SK-N-SH treated with all-trans-retinoic acid at 6 μM for 48 hours (cell line): ENCODE measurements around the gene IGDCC3.

Experiments used
- ATAC-seq: fragments of 200-7000 bp; cut with Tn5 transposase; 3 replicates; pipeline ENCODE4 v1.9.1; 2020; ENCODE audit warnings: mild to moderate bottlenecking, moderate library complexity
- ARNTL ChIP-seq: fragments of 450-650 bp; formaldehyde crosslinking; IDR thresholded peaks from 2 replicates; pipeline ENCODE4 v1.5.0; 2020; ENCODE audit warnings: low read depth, mild to moderate bottlenecking, moderate library complexity, borderline replicate concordance
- BACH2 ChIP-seq: fragments of 250-450 bp; sonication (Bioruptor Pico); IDR thresholded peaks from 2 replicates; pipeline ENCODE4 v1.9.0; 2021; ENCODE audit warnings: mild to moderate bottlenecking, borderline replicate concordance
- CSDC2 ChIP-seq: fragments of 250-450 bp; sonication (Bioruptor Pico); IDR thresholded peaks from 2 replicates; pipeline ENCODE4 v1.5.0; 2020; ENCODE audit warnings: mild to moderate bottlenecking, moderate library complexity
- CSRNP3 ChIP-seq: fragments of 250-450 bp; sonication (Bioruptor Pico); IDR thresholded peaks from 2 replicates; pipeline ENCODE4 v1.5.1; 2021; ENCODE audit warnings: mild to moderate bottlenecking, moderate library complexity
- ESRRG ChIP-seq: fragments of 250-450 bp; sonication (Bioruptor Pico); IDR thresholded peaks from 2 replicates; pipeline ENCODE4 v1.6.1; 2021; ENCODE audit warnings: mild to moderate bottlenecking
- GLIS3 ChIP-seq: fragments of 250-450 bp; sonication (Bioruptor Pico); IDR thresholded peaks from 2 replicates; pipeline ENCODE4 v1.5.0; 2020; ENCODE audit warnings: mild to moderate bottlenecking, moderate library complexity
- ISL1 ChIP-seq: fragments of 250-450 bp; sonication (Bioruptor Pico); IDR thresholded peaks from 2 replicates; pipeline ENCODE4 v2.1.2; 2022; ENCODE audit warnings: mild to moderate bottlenecking, moderate library complexity
- OSR1 ChIP-seq: fragments of 250-450 bp; sonication (Bioruptor Pico); IDR thresholded peaks from 2 replicates; pipeline ENCODE4 v1.8.0; 2022; ENCODE audit warnings: moderate library complexity, mild to moderate bottlenecking, inconsistent platforms
- PATZ1 ChIP-seq: fragments of 250-450 bp; sonication (Bioruptor Pico); IDR thresholded peaks from 2 replicates; pipeline ENCODE4 v1.8.0; 2020; ENCODE audit warnings: mild to moderate bottlenecking, moderate library complexity, borderline replicate concordance
- POU6F1 ChIP-seq: fragments of 250-450 bp; sonication (Bioruptor Pico); IDR thresholded peaks from 2 replicates; pipeline ENCODE4 v1.8.0; 2021; ENCODE audit warnings: low read depth, mild to moderate bottlenecking, moderate library complexity, borderline replicate concordance
- PPARA ChIP-seq: fragments of 250-450 bp; sonication (Bioruptor Pico); IDR thresholded peaks from 2 replicates; pipeline ENCODE4 v1.5.0; 2020; ENCODE audit warnings: mild to moderate bottlenecking, borderline replicate concordance
- RARB ChIP-seq: fragments of 250-450 bp; sonication (Bioruptor Pico); IDR thresholded peaks from 2 replicates; pipeline ENCODE4 v1.8.0; 2021; ENCODE audit warnings: mild to moderate bottlenecking, moderate library complexity
- SNAI2 ChIP-seq: fragments of 250-450 bp; sonication (Bioruptor Pico); IDR thresholded peaks from 2 replicates; pipeline ENCODE4 v1.5.0; 2020; ENCODE audit warnings: mild to moderate bottlenecking, moderate library complexity
- TCF4 ChIP-seq: fragments of 250-450 bp; sonication (Bioruptor Pico); IDR thresholded peaks from 2 replicates; pipeline ENCODE4 v1.8.0; 2021; ENCODE audit warnings: mild to moderate bottlenecking, moderate library complexity, borderline replicate concordance
- TOX ChIP-seq: fragments of 250-450 bp; sonication (Bioruptor Pico); IDR thresholded peaks from 2 replicates; pipeline ENCODE4 v1.8.0; 2021; ENCODE audit warnings: mild to moderate bottlenecking, moderate library complexity, borderline replicate concordance
- ZC3H10 ChIP-seq: fragments of 250-450 bp; sonication (Bioruptor Pico); IDR thresholded peaks from 2 replicates; pipeline ENCODE4 v1.5.1; 2021; ENCODE audit warnings: mild to moderate bottlenecking, moderate library complexity
- ZFP3 ChIP-seq: fragments of 250-450 bp; sonication (Bioruptor Pico); IDR thresholded peaks from 2 replicates; pipeline ENCODE4 v1.5.0; 2020; ENCODE audit warnings: mild to moderate bottlenecking, moderate library complexity
- ZFP30 ChIP-seq: fragments of 450-650 bp; formaldehyde crosslinking; IDR thresholded peaks from 2 replicates; pipeline ENCODE4 v1.5.0; 2022; ENCODE audit warnings: mild to moderate bottlenecking, moderate library complexity
- ZNF565 ChIP-seq: fragments of 450-650 bp; formaldehyde crosslinking; conservative IDR thresholded peaks from 2 replicates; pipeline ENCODE4 v1.5.0; 2020; ENCODE audit warnings: low read depth, mild to moderate bottlenecking, moderate library complexity
- ZNF70 ChIP-seq: fragments of 450-650 bp; formaldehyde crosslinking; IDR thresholded peaks from 2 replicates; pipeline ENCODE4 v1.5.0; 2020; ENCODE audit warnings: mild to moderate bottlenecking, moderate library complexity
- ZNF8 ChIP-seq: fragments of 450-650 bp; formaldehyde crosslinking; IDR thresholded peaks from 2 replicates; pipeline ENCODE4 v1.5.0; 2020; ENCODE audit warnings: mild to moderate bottlenecking, moderate library complexity
- TF ChIP-seq, protein P1 (sequence below): fragments of 250-450 bp; sonication (Bioruptor Pico); IDR thresholded peaks from 2 replicates; pipeline ENCODE4 v1.5.1; 2020; ENCODE audit warnings: low read depth, mild to moderate bottlenecking, moderate library complexity
- TF ChIP-seq, protein P2 (sequence below): fragments of 250-450 bp; sonication (Bioruptor Pico); IDR thresholded peaks from 2 replicates; pipeline ENCODE4 v1.5.0; 2020; ENCODE audit warnings: mild to moderate bottlenecking, moderate library complexity

The IGDCC3 gene

DNA sequence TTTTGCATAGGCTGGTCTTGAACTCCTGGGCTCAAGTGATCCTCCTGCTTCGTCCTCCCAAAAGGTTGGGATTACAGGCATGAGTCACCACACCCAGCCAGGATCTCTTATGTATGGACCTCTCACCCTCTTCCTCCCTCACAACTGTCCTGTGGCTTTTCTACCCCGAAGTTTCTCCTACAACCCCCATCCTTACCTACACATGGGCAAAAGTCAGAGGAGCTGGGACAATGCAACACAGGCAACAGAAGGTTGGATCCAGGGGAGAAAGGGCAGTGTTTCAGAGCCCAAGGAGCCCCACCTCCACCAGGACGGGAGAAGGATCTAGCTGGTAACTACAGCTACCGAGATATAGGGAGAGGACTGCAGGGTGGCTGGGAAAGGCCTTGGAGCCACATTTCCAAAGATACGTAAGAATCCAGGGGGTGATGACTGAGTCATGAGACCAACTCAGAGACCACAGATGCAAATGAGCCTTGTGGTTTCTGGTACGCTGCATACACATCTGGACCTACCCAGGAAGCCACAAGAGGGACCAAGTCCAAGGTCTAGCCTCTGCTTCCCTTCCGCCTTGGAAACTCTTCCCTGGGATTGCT lies 31.3 kb upstream of the IGDCC3 start:
- TF ChIP-seq, protein P1, sequence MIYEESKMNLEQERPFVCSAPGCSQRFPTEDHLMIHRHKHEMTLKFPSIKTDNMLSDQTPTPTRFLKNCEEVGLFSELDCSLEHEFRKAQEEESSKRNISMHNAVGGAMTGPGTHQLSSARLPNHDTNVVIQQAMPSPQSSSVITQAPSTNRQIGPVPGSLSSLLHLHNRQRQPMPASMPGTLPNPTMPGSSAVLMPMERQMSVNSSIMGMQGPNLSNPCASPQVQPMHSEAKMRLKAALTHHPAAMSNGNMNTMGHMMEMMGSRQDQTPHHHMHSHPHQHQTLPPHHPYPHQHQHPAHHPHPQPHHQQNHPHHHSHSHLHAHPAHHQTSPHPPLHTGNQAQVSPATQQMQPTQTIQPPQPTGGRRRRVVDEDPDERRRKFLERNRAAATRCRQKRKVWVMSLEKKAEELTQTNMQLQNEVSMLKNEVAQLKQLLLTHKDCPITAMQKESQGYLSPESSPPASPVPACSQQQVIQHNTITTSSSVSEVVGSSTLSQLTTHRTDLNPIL (CRISPR knock-in tag) = no peak
- TF ChIP-seq ZNF8 (CRISPR knock-in tag) (no peak), TOX (CRISPR knock-in tag) (no peak), ZFP30 (CRISPR knock-in tag) (no peak), ZC3H10 (no peak), ARNTL (CRISPR knock-in tag) (no peak), TCF4 (CRISPR knock-in tag) (no peak), ISL1 (CRISPR knock-in tag) (no peak), RARB (CRISPR knock-in tag) (no peak), OSR1 (no peak)
- ATAC-seq = peak; percentile 24; the same call in 1 of the 3 replicates

GRCh38 chr15:65408324-65409035 lies 30.7 kb upstream of the IGDCC3 start:
- no peak for ATAC-seq
- TF ChIP-seq SNAI2 (no peak), RARB (CRISPR knock-in tag) (no peak), GLIS3 (CRISPR knock-in tag) (no peak), ESRRG (CRISPR knock-in tag) (no peak), CSDC2 (CRISPR knock-in tag) (no peak), ZNF70 (CRISPR knock-in tag) (no peak), OSR1 (no peak), ZC3H10 (no peak), POU6F1 (CRISPR knock-in tag) (no peak)
- TF ChIP-seq, protein P1 (CRISPR knock-in tag) = no peak
- TF ChIP-seq, all 23 proteins: peak for 0

GRCh38 chr15:65406424-65407000 lies 28.7 kb upstream of the IGDCC3 start:
- no peak for ATAC-seq
- no peak for TF ChIP-seq ESRRG (CRISPR knock-in tag)
- TF ChIP-seq ZFP3 = no peak
- no peak for TF ChIP-seq TOX (CRISPR knock-in tag)
- no peak for TF ChIP-seq BACH2
- no peak for TF ChIP-seq CSDC2 (CRISPR knock-in tag)
- TF ChIP-seq RARB (CRISPR knock-in tag) = no peak
- no peak for TF ChIP-seq ZC3H10
- TF ChIP-seq ZFP30 (CRISPR knock-in tag) = no peak
- TF ChIP-seq TCF4 (CRISPR knock-in tag) = no peak
- TF ChIP-seq, protein P2, sequence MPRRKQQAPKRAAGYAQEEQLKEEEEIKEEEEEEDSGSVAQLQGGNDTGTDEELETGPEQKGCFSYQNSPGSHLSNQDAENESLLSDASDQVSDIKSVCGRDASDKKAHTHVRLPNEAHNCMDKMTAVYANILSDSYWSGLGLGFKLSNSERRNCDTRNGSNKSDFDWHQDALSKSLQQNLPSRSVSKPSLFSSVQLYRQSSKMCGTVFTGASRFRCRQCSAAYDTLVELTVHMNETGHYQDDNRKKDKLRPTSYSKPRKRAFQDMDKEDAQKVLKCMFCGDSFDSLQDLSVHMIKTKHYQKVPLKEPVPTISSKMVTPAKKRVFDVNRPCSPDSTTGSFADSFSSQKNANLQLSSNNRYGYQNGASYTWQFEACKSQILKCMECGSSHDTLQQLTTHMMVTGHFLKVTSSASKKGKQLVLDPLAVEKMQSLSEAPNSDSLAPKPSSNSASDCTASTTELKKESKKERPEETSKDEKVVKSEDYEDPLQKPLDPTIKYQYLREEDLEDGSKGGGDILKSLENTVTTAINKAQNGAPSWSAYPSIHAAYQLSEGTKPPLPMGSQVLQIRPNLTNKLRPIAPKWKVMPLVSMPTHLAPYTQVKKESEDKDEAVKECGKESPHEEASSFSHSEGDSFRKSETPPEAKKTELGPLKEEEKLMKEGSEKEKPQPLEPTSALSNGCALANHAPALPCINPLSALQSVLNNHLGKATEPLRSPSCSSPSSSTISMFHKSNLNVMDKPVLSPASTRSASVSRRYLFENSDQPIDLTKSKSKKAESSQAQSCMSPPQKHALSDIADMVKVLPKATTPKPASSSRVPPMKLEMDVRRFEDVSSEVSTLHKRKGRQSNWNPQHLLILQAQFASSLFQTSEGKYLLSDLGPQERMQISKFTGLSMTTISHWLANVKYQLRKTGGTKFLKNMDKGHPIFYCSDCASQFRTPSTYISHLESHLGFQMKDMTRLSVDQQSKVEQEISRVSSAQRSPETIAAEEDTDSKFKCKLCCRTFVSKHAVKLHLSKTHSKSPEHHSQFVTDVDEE (CRISPR knock-in tag) = no peak
- TF ChIP-seq SNAI2 = no peak
- TF ChIP-seq ZNF8 (CRISPR knock-in tag) = no peak
- TF ChIP-seq ZNF565 (CRISPR knock-in tag) = no peak
- TF ChIP-seq PPARA = no peak
- no peak for TF ChIP-seq CSRNP3 (CRISPR knock-in tag)
- TF ChIP-seq PATZ1 (CRISPR knock-in tag) = no peak
- no peak for TF ChIP-seq POU6F1 (CRISPR knock-in tag)
- TF ChIP-seq ISL1 (CRISPR knock-in tag) = no peak
